Keratinocyte (primary cell): ENCODE measurements around the gene PRKCH. TPM values are rescaled to one million over a fixed set of nuclear protein-coding genes. Genes with fewer than 3 reads are reported as not detected.

Experiments
- DNase-seq: peaks from one replicate; pipeline ENCODE4 v3.0.0-alpha.2; 2011; ENCODE audit warnings: low read depth, missing footprints, low spot score
- FAIRE-seq: peaks from 2 replicates; lab custom pipeline; 2011; peaks lifted over from hg19 to GRCh38; lab: Jason Lieb, UNC
- H2AFZ ChIP-seq: 2 replicates; pipeline ENCODE4 v1.6.0; 2012; ENCODE audit warnings: low read length, control low read depth, inconsistent platforms; ENCODE audit not compliant: control insufficient read depth
- H3K27ac ChIP-seq: 2 replicates; pipeline ENCODE4 v1.5.1; 2011; ENCODE audit warnings: low read length; ENCODE audit not compliant: control insufficient read depth, insufficient read depth
- H3K27me3 ChIP-seq: 3 replicates; pipeline ENCODE4 v1.6.0; 2011; ENCODE audit warnings: low read length; ENCODE audit not compliant: control insufficient read depth, insufficient read depth; ENCODE audit errors: extremely low read depth
- H3K36me3 ChIP-seq, 2 experiments: 2 replicates in 1 of 2; 3 replicates in 1 of 2; pipeline ENCODE4 v1.5.1; 2011; ENCODE audit warnings: low read length in 2 of 2, mild to moderate bottlenecking in 1 of 2; ENCODE audit not compliant: control insufficient read depth in 2 of 2, insufficient read depth in 2 of 2; ENCODE audit errors: extremely low read depth in 1 of 2
- H3K4me1 ChIP-seq: 3 replicates; pipeline ENCODE4 v1.5.1; 2011; ENCODE audit warnings: low read length; ENCODE audit not compliant: control insufficient read depth, insufficient read depth; ENCODE audit errors: extremely low read depth
- H3K4me2 ChIP-seq: 3 replicates; pipeline ENCODE4 v1.6.0; 2011; ENCODE audit warnings: low read depth, low read length; ENCODE audit not compliant: control insufficient read depth, insufficient read depth; ENCODE audit errors: extremely low read depth
- H3K4me3 ChIP-seq, 3 experiments: fragments of 200-600 bp in 1 of 3; sonication (generic) in 1 of 3; 2 replicates in 2 of 3; 3 replicates in 1 of 3; pipeline ENCODE4 v1.5.1; 2011 to 2016; ENCODE audit warnings: low read length in 3 of 3, mild to moderate bottlenecking in 3 of 3, control low read depth in 2 of 3, inconsistent platforms in 1 of 3, low read depth in 1 of 3, mixed read lengths in 1 of 3, mixed run types in 1 of 3, moderate library complexity in 1 of 3; ENCODE audit not compliant: control insufficient read depth in 2 of 3, insufficient read depth in 2 of 3; ENCODE audit errors: extremely low read depth in 1 of 3
- H3K79me2 ChIP-seq: 2 replicates; pipeline ENCODE4 v1.6.0; 2012; ENCODE audit warnings: low read length; ENCODE audit not compliant: control insufficient read depth, insufficient read depth
- H3K9ac ChIP-seq: 3 replicates; pipeline ENCODE4 v1.6.0; 2011; ENCODE audit warnings: low read length; ENCODE audit not compliant: control insufficient read depth, insufficient read depth; ENCODE audit errors: extremely low read depth
- H3K9me1 ChIP-seq: 3 replicates; pipeline ENCODE4 v1.6.0; 2011; ENCODE audit warnings: low read length; ENCODE audit not compliant: control insufficient read depth, insufficient read depth; ENCODE audit errors: extremely low read depth
- H3K9me3 ChIP-seq: 2 replicates; pipeline ENCODE4 v1.5.1; 2012; ENCODE audit warnings: low read depth, low read length; ENCODE audit not compliant: control insufficient read depth
- H4K20me1 ChIP-seq: 3 replicates; pipeline ENCODE4 v1.6.0; 2011; ENCODE audit warnings: low read length; ENCODE audit not compliant: control insufficient read depth, insufficient read depth; ENCODE audit errors: extremely low read depth
- CTCF ChIP-seq, 3 experiments: IDR thresholded peaks in 1 of 3; conservative IDR thresholded peaks in 1 of 3; optimal IDR thresholded peaks in 1 of 3; 2 replicates in 2 of 3; 3 replicates in 1 of 3; pipeline versions ENCODE3 to v1.5.1; 2011; ENCODE audit warnings: low read length in 3 of 3, mild to moderate bottlenecking in 3 of 3, moderate library complexity in 2 of 3, control low read depth in 1 of 3, inconsistent platforms in 1 of 3; ENCODE audit not compliant: insufficient read depth in 2 of 3; ENCODE audit errors: extremely low read depth in 1 of 3
- EZH2 ChIP-seq: IDR thresholded peaks from one replicate; pipeline ENCODE4 v1.6.1; 2012; ENCODE audit warnings: inconsistent platforms, mild to moderate bottlenecking, low read length, moderate library complexity
- dilution Hi-C: fragments of 300-500 bp; cut with MboI; formaldehyde crosslinking; loops from one replicate; pipeline ENCODE4 v1.7.0; 2020; ENCODE audit warnings: low sequenced_read_pairs; ENCODE audit not compliant: extremely low pct_ligation_motif_present
- polyA plus RNA-seq, 5 experiments: library from polyadenylated mRNA; depleted of rRNA in 3 of 5; stranded (reverse) in 3 of 5; stranded (forward) in 1 of 5; unstranded in 1 of 5; fragments of >200 nt; gene quantifications; 1 replicate in 1 of 5; 2 replicates in 3 of 5; 3 replicates in 1 of 5; pipeline versions ENCODE4 v1.2.1 to v1.2.3, GENCODE V29; 2011 to 2012; ENCODE audit warnings: missing spikeins in 2 of 5, low read depth in 1 of 5, low replicate concordance in 1 of 5

The PRKCH gene
- polyA plus RNA-seq, 1 donor (not counting 4 experiments of a cell fraction or from before 2014, with no cell fraction given) = 13.7 TPM

GRCh38 chr14:61451891-61452400 lies 130.6 kb downstream of the PRKCH start:
- dilution Hi-C loops = no loop called here
- Histone ChIP-seq H3K79me2 (no peaks in the 10 kb centered on the region), H3K9me3 (no peaks in the 10 kb centered on the region), H4K20me1 (no peaks in the 10 kb centered on the region), H3K4me1 (no peaks in the 10 kb centered on the region), H3K27ac (no peak overlapping the region), H3K4me2 (no peak overlapping the region), H3K27me3 (no peaks in the 10 kb centered on the region), H3K36me3 (peaks cover 4 to 5% of the 10 kb centered on the region in 2 experiments), H3K9me1 (no peaks in the 10 kb centered on the region), H3K9ac (no peak overlapping the region), H2AFZ (no peak overlapping the region), H3K4me3 (no peak overlapping the region)
- FAIRE-seq = no peak
- DNase-seq = no peak
- TF ChIP-seq EZH2 (no peak), CTCF (optimal IDR thresholded peaks at IDR 0.05 in 1 of 3, IDR thresholded peaks at IDR 0.05 in 1 of 3, conservative IDR thresholded peaks at IDR 0.05 in 1 of 3; ENCODE audit: extremely low read depth in 1 of 3, insufficient read depth in 2 of 3, low read length in 3 of 3) (no peak)

- H3K79me2 ChIP-seq = no peaks in the 10 kb centered on the region
- no peak for TF ChIP-seq CTCF (optimal IDR thresholded peaks at IDR 0.05 in 1 of 3, IDR thresholded peaks at IDR 0.05 in 1 of 3, conservative IDR thresholded peaks at IDR 0.05 in 1 of 3; ENCODE audit: extremely low read depth in 1 of 3, insufficient read depth in 2 of 3, low read length in 3 of 3)
- TF ChIP-seq EZH2 = no peak
- H3K4me1 ChIP-seq = no peaks in the 10 kb centered on the region
- no peak overlapping the region for H3K4me2 ChIP-seq
- H3K4me3 ChIP-seq = no peak overlapping the region
- H3K9ac ChIP-seq = no peak overlapping the region
- peaks cover 5 to 6% of the 10 kb centered on the region in 2 experiments for H3K36me3 ChIP-seq
- no peaks in the 10 kb centered on the region for H3K27me3 ChIP-seq
- H3K9me3 ChIP-seq = no peaks in the 10 kb centered on the region
- H3K9me1 ChIP-seq = no peaks in the 10 kb centered on the region
- dilution Hi-C loops = no loop called here
- no peak for DNase-seq
- no peaks in the 10 kb centered on the region for H4K20me1 ChIP-seq
- no peak for FAIRE-seq
- H3K27ac ChIP-seq = no peak overlapping the region
- H2AFZ ChIP-seq = no peak overlapping the region
These were observed 131.1 kb downstream of the PRKCH start for GRCh38 chr14:61452452-61452851.
